HEK293 (cell line): ENCODE data around the gene LMF1.
"Not testable (repeated sequence)": the region's sequence is repeated elsewhere in the genome, so short reads cannot be mapped to it uniquely, and the experiment has no call there.

Source experiments
- CTCF ChIA-PET: fragments of 350-600 bp; formaldehyde crosslinking; extraction: SDS; loops from one replicate; lab custom pipeline; 2021; ENCODE audit warnings: antibody characterized with exemption; lab: Yijun Ruan, JAX
- POLR2A ChIA-PET: fragments of 300-600 bp; formaldehyde crosslinking; extraction: SDS; loops from one replicate; lab custom pipeline; 2020; ENCODE audit warnings: antibody characterized with exemption, inconsistent platforms; lab: Yijun Ruan, JAX
- H3K27ac ChIP-seq: fragments of 200-500 bp; sonication (Bioruptor generic); 2 replicates; pipeline ENCODE4 v1.5.1; 2014; ENCODE audit warnings: low read depth, low read length, control low read depth, inconsistent platforms; ENCODE audit errors: extremely low read depth
- H3K36me3 ChIP-seq, 2 experiments: fragments of 200-500 bp in 1 of 2; sonication (Bioruptor generic) in 1 of 2; 1 replicate in 1 of 2; 2 replicates in 1 of 2; pipeline ENCODE4 v1.5.1; 2014 to 2017; ENCODE audit warnings: inconsistent platforms in 2 of 2, low read length in 2 of 2; ENCODE audit not compliant: control insufficient read depth in 2 of 2, insufficient read depth in 1 of 2
- H3K4me1 ChIP-seq: fragments of 200-500 bp; sonication (Bioruptor generic); 2 replicates; pipeline ENCODE4 v1.5.1; 2014; ENCODE audit warnings: mild to moderate bottlenecking, low read length, inconsistent platforms; ENCODE audit not compliant: control insufficient read depth, insufficient read depth
- H3K4me3 ChIP-seq: 2 replicates; pipeline ENCODE4 v1.5.1; 2011; ENCODE audit warnings: low read depth, mild to moderate bottlenecking, control low read depth, low read length, moderate library complexity
- H3K9me3 ChIP-seq: fragments of 200-500 bp; sonication (Bioruptor generic); 2 replicates; pipeline ENCODE4 v1.5.1; 2014; ENCODE audit warnings: low read depth, low read length, inconsistent platforms; ENCODE audit not compliant: control insufficient read depth, insufficient read depth
- EGR2 ChIP-seq: fragments of 450-650 bp; formaldehyde crosslinking; IDR thresholded peaks from 2 replicates; pipeline ENCODE4 v1.5.1; 2016; ENCODE audit warnings: low read depth, missing biosample characterization, missing genetic modification characterization
- INSM2 ChIP-seq: fragments of 450-650 bp; formaldehyde crosslinking; IDR thresholded peaks from 2 replicates; pipeline ENCODE4 v1.5.1; 2016; ENCODE audit warnings: missing biosample characterization, missing genetic modification characterization
- KLF10 ChIP-seq: fragments of 450-650 bp; IDR thresholded peaks from 2 replicates; pipeline ENCODE4 v1.5.1; 2018; ENCODE audit warnings: missing biosample characterization, mild to moderate bottlenecking, missing genetic modification characterization
- PRDM1 ChIP-seq: fragments of 450-650 bp; formaldehyde crosslinking; IDR thresholded peaks from 2 replicates; pipeline ENCODE4; 2016; ENCODE audit warnings: missing biosample characterization, missing genetic modification characterization
- TCF7L2 ChIP-seq: IDR thresholded peaks from 2 replicates; pipeline ENCODE4 v1.6.1; 2011; ENCODE audit warnings: low read depth, mild to moderate bottlenecking, inconsistent platforms, low read length, moderate library complexity, borderline replicate concordance
- WT1 ChIP-seq: fragments of 450-650 bp; formaldehyde crosslinking; IDR thresholded peaks from 2 replicates; pipeline ENCODE4 v1.5.1; 2016; ENCODE audit warnings: missing biosample characterization, missing genetic modification characterization
- YY2 ChIP-seq: fragments of 450-650 bp; formaldehyde crosslinking; IDR thresholded peaks from 2 replicates; pipeline ENCODE4 v1.5.1; 2016; ENCODE audit warnings: missing biosample characterization, missing genetic modification characterization
- ZBTB26 ChIP-seq: fragments of 450-650 bp; formaldehyde crosslinking; optimal IDR thresholded peaks from 2 replicates; pipeline ENCODE3; 2016; ENCODE audit warnings: missing biosample characterization, mild to moderate bottlenecking, missing genetic modification characterization
- ZBTB8A ChIP-seq: fragments of 450-650 bp; formaldehyde crosslinking; IDR thresholded peaks from 2 replicates; pipeline ENCODE4 v1.5.1; 2016; ENCODE audit warnings: missing biosample characterization, missing genetic modification characterization
- ZFHX2 ChIP-seq: fragments of 450-650 bp; formaldehyde crosslinking; conservative IDR thresholded peaks from 2 replicates; pipeline ENCODE4 v1.5.1; 2016; ENCODE audit warnings: missing biosample characterization, missing genetic modification characterization
- ZNF157 ChIP-seq: fragments of 450-650 bp; formaldehyde crosslinking; IDR thresholded peaks from 2 replicates; pipeline ENCODE4 v1.5.1; 2016; ENCODE audit warnings: missing biosample characterization, missing genetic modification characterization
- ZNF2 ChIP-seq: fragments of 450-650 bp; formaldehyde crosslinking; IDR thresholded peaks from 2 replicates; pipeline ENCODE4 v1.5.1; 2016; ENCODE audit warnings: missing biosample characterization, missing genetic modification characterization
- ZNF221 ChIP-seq: fragments of 450-650 bp; formaldehyde crosslinking; IDR thresholded peaks from 2 replicates; pipeline ENCODE4 v1.5.1; 2017; ENCODE audit warnings: missing biosample characterization, missing genetic modification characterization, borderline replicate concordance
- ZNF311 ChIP-seq: fragments of 450-650 bp; formaldehyde crosslinking; IDR thresholded peaks from 2 replicates; pipeline ENCODE4 v1.5.1; 2017; ENCODE audit warnings: missing biosample characterization, missing genetic modification characterization, borderline replicate concordance
- ZNF558 ChIP-seq: fragments of 450-650 bp; formaldehyde crosslinking; IDR thresholded peaks from 2 replicates; pipeline ENCODE4 v1.5.1; 2016; ENCODE audit warnings: missing biosample characterization, missing genetic modification characterization
- ZNF571 ChIP-seq: fragments of 450-650 bp; formaldehyde crosslinking; IDR thresholded peaks from 2 replicates; pipeline ENCODE4 v1.5.0; 2017; ENCODE audit warnings: missing biosample characterization, missing genetic modification characterization
- ZNF76 ChIP-seq: fragments of 450-650 bp; formaldehyde crosslinking; IDR thresholded peaks from 2 replicates; pipeline ENCODE4; 2016; ENCODE audit warnings: low read depth, missing biosample characterization, missing genetic modification characterization, borderline replicate concordance
- ZNF777 ChIP-seq: fragments of 450-650 bp; formaldehyde crosslinking; IDR thresholded peaks from 2 replicates; pipeline ENCODE4 v1.5.1; 2017; ENCODE audit warnings: missing biosample characterization, missing genetic modification characterization, borderline replicate concordance
- ZSCAN5A ChIP-seq: fragments of 450-650 bp; formaldehyde crosslinking; IDR thresholded peaks from 2 replicates; pipeline ENCODE4 v1.5.1; 2016; ENCODE audit warnings: missing biosample characterization, missing genetic modification characterization

Gene LMF1

GRCh38 chr16:951660-952301, 19.0 kb downstream of the LMF1 start:
- ChIA-PET POLR2A (no interaction called here), CTCF (no interaction called here)
- H3K36me3 ChIP-seq = no peaks in the 10 kb centered on the region
- H3K4me1 ChIP-seq = no peaks in the 10 kb centered on the region
- TF ChIP-seq YY2 (tag by site-specific recombination) (no peak), WT1 (tag by site-specific recombination) (no peak), ZNF777 (tag by site-specific recombination) (no peak), ZNF76 (tag by site-specific recombination) (no peak), ZNF311 (no peak), ZNF221 (tag by site-specific recombination) (no peak), TCF7L2 (no peak), EGR2 (tag by site-specific recombination) (no peak), KLF10 (no peak)
- no peak overlapping the region for H3K27ac ChIP-seq
- H3K9me3 ChIP-seq = no peaks in the 10 kb centered on the region
- H3K4me3 ChIP-seq = no peak overlapping the region

- H3K9me3 ChIP-seq, H3K27ac ChIP-seq, CTCF ChIA-PET, H3K4me3 ChIP-seq, H3K36me3 ChIP-seq, H3K4me1 ChIP-seq, POLR2A ChIA-PET: not testable (repeated sequence)
Observed at GRCh38 chr16:950733-951573, 19.8 kb downstream of the LMF1 start.

GRCh38 chr16:948767-949166, 22.0 kb downstream of the LMF1 start:
- H3K4me3 ChIP-seq, CTCF ChIA-PET, H3K27ac ChIP-seq, H3K4me1 ChIP-seq, H3K36me3 ChIP-seq, H3K9me3 ChIP-seq, POLR2A ChIA-PET: not testable (repeated sequence)

- H3K4me1 ChIP-seq, POLR2A ChIA-PET, H3K9me3 ChIP-seq, H3K4me3 ChIP-seq, H3K27ac ChIP-seq, CTCF ChIA-PET, H3K36me3 ChIP-seq: not testable (repeated sequence)
Observed at GRCh38 chr16:947922-948303, 22.9 kb downstream of the LMF1 start.

- Histone ChIP-seq H3K27ac (no peak overlapping the region), H3K36me3 (no peaks in the 10 kb centered on the region), H3K9me3 (no peaks in the 10 kb centered on the region), H3K4me3 (no peak overlapping the region), H3K4me1 (no peaks in the 10 kb centered on the region)
- ChIA-PET POLR2A (no interaction called here), CTCF (no interaction called here)
- TF ChIP-seq ZNF157 (tag by site-specific recombination) (no peak), PRDM1 (tag by site-specific recombination) (no peak), ZBTB26 (tag by site-specific recombination) (no peak), ZBTB8A (tag by site-specific recombination) (no peak), ZNF2 (tag by site-specific recombination) (no peak), ZSCAN5A (no peak), ZNF558 (tag by site-specific recombination) (no peak), ZFHX2 (tag by site-specific recombination) (no peak), INSM2 (tag by site-specific recombination) (no peak), ZNF571 (no peak)
Observed at GRCh38 chr16:947255-947921, 23.4 kb downstream of the LMF1 start.
